M059J (cell line): Measurements from ENCODE around the gene OLFML1. TPM values are rescaled to one million over a fixed set of nuclear protein-coding genes. Genes with fewer than 3 reads are reported as not detected.

Experiments used
- DNase-seq: peaks from one replicate; pipeline ENCODE4 v3.0.0-alpha.2; 2012; ENCODE audit warnings: low read depth
- total RNA-seq: library from RNA; depleted of rRNA; stranded (reverse); fragments of >200 nt; shearing (Covaris generic); gene quantifications from 2 replicates; pipeline ENCODE4 v1.2.3, GENCODE V29; 2014; rRNA removed

Gene OLFML1
- total RNA-seq, 1 experiment from 2014 or later, result 0.32 TPM

- DNase-seq, result no peak
These were observed 74.3 kb downstream of the OLFML1 start for GRCh38 chr11:7559398-7560283.

Other genes starting within 250 kb of the OLFML1 start
- gene SYT9, start 233.6 kb upstream of the OLFML1 start, total RNA-seq, result 0.59 and 0.81 TPM in 2 replicates
- gene PPFIBP2, start 28.5 kb downstream of the OLFML1 start, total RNA-seq, result 0.20 and 2.5 TPM in 2 replicates
- gene CYB5R2, start 188.0 kb downstream of the OLFML1 start, total RNA-seq, result 5.8 and 6.4 TPM in 2 replicates
- gene OVCH2, start 221.0 kb downstream of the OLFML1 start, total RNA-seq, result 0.57 TPM in 1 of 2 replicates, not detected in the other